Measurements from ENCODE around the gene NUP85.
A peak's percentile ranks its signal among the peaks of the same experiment; 100 is the strongest.
"Not testable (repeated sequence)": the region's sequence is repeated elsewhere in the genome, so short reads cannot be mapped to it uniquely, and the experiment has no call there.

Gene NUP85

GRCh38 chr17:75205037-75205792 is at the start of gene NUP85:
Gene NUP85 (plus strand): TSS chr17:75205679. CDS start chr17:75205762, 83 bp downstream.
- peak; percentile 96 for DNase-seq (ENCODE audit: low spot score)

- DNase-seq (ENCODE audit: low spot score): not testable (repeated sequence)
Observed at GRCh38 chr17:75158480-75158879, 47.0 kb upstream of the NUP85 start.

GRCh38 chr17:75159196-75160031 is 46.1 kb upstream of the NUP85 start:
- DNase-seq (ENCODE audit: low spot score): no peak

- DNase-seq (ENCODE audit: low spot score): no peak
Observed at GRCh38 chr17:75160211-75160610, 45.3 kb upstream of the NUP85 start.

GRCh38 chr17:75163074-75163473 is 42.4 kb upstream of the NUP85 start:
- DNase-seq (ENCODE audit: low spot score): no peak

- not testable (repeated sequence) for DNase-seq (ENCODE audit: low spot score)
Observed at GRCh38 chr17:75164606-75165005, 40.9 kb upstream of the NUP85 start.

GRCh38 chr17:75168998-75169397 is 36.5 kb upstream of the NUP85 start:
- DNase-seq (ENCODE audit: low spot score): no peak

DNA sequence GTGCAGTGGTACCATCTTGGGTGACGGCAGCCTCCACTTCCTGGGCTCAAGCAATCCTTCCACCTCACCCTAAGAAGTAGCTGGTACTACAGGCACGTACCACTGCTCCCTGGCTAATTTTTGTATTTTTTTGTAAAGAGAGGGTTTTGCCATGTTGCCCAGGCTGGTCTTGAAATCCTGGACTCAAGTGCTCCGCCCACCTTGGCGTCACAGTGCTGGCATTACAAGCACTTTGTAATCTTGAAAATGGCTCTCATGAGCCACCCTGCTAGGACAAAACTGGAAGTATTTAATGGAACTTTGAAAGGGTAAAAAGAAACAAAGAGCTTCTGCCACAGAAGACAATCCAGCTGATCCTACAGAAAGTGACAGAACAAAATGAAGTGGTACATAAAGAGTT is 32.0 kb upstream of the NUP85 start:
- DNase-seq (ENCODE audit: low spot score): no peak

DNA sequence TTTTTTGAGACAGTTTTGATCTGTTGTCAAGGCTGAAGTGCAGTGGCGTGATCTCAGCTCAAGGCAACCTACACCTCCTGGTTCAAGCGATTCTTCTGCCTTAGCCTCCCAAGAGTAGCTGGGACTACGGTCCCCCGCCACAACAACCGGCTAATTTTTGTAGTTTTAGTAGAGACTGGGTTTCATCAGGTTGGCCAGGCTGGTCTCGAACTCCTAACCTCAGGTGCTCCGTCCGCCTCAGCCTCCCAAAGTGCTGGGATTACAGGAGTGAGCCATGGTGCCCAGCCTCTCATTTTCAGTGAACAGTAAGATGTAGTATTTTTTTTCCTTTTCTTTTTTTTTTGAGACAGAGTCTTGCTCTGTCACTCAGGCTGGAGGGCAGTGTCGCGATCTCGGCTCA is 30.5 kb upstream of the NUP85 start:
- no peak for DNase-seq (ENCODE audit: low spot score)

GRCh38 chr17:75176625-75177024 is 28.9 kb upstream of the NUP85 start:
- DNase-seq (ENCODE audit: low spot score): no peak

DNA sequence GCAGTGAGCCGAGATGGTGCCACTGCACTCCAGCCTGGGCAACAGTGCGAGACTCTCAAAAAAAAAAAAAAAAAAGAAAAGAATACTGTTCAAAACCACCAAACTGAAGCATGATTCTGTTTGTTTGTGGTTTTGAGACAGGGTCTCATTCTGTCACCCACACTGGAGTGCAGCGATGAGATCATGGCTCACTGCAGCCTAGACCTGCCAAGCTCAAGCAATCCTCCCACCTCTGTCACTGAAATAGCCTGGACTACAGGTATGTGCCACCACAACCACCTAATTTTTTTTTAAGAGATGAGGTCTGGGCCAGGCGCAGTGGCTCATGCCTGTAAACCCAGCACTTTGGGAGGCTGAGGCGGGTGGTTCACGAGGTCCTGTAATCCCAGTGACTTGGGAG is 27.0 kb upstream of the NUP85 start:
- no peak for DNase-seq (ENCODE audit: low spot score)

DNA sequence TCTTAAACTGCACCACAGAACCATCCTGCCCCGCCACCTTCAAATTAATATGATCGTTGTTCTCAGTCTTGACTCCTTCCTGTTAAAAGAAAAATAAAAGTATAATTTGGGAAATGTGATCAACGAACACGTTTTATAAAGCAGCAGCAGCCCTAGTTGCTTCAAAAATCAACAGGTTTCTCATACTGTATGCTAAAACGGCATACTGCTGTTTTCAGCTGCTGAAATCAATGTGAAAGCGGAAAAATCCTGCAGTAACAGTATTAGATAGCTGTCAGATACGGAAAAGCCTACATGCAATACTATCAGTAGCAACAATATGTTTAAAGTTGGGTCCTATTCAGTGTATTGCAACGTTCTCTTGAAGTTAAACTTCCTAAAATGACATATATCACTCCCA is 24.4 kb upstream of the NUP85 start:
- DNase-seq (ENCODE audit: low spot score): no peak

DNA sequence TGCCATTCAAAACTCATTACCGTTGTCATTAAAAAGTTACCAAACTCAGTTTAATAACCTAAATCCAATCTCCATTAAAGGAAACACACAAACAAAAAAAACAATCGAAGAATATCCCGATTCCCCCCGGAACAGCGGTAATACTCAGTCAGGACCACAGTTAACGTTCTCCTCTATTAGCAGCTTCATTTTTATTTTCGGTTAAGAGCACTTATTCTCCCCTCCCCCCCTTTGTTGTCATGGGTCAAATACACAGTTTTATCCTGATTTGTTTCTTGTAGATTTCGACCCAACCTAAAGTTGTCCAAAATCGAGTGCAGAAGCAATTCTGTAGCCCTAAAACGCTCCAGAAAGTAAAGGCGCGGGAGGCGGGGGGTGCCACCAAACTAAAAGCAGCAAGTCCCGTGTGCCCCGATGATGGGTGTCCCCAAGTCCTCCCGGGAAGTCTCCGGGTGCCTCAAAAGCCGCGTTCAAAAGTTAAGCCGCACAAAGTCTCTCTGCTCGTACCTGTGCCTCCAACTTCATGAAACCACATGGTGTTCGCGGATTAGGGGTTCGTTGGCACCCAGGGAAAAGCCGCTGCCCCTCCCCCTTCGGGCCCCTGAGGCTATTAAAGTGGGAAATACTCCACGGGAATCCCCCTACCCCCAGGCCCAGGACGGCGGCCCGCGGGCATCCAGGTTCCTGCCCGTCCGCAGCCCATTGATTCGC is 23.7 kb upstream of the NUP85 start:
- DNase-seq (ENCODE audit: low spot score): peak; percentile 22

GRCh38 chr17:75182319-75182568 is 23.2 kb upstream of the NUP85 start:
- no peak for DNase-seq (ENCODE audit: low spot score)

DNA sequence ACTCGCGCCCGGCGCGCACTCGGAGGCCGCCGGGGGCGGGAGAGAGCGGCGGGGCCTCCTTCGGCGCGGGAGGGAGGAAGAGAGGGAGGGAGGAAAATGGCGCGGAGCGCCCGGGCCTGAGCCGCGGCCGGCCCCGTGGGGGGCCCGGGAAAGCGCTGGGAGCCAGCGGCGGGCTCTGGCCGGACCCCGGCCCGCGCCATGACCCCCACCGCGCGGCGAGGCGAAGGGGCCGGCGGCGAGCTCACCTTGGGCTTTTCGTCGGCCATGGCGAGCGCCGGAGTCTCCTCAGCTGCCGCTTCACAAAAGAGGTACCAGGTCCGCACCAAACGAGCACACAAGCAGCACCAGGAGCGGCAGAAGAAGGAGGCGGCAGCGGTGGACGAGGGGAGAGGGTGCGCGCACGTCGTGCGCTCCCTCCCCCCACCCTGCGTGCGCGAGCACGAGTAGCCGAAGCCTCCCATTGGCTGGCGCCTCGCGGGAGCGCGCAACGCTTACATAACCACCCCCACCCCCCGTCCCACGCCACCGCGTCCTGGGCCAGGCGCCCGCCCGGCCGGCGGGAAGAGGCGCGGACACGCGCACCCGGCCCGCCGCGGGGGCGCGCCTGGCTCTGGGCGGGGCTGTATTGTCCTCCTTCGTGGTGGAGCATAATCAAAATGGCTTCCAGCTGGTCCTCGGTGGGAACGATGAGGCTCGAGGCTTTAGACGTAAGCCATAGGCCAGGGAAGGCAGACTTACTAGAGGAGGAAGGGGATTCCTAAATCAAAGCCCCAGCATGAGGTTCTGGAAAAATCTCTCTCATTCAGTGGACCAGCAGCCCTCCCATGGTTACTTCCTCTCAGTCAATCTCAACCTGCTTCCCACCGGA is 22.7 kb upstream of the NUP85 start, which contains the start of gene SUMO2:
SUMO2 (minus strand) TSS at position 391 of the 868 bp plus-strand sequence; CDS start at position 266, 125 bp downstream.
- DNase-seq (ENCODE audit: low spot score): peak; percentile 88

- DNase-seq (ENCODE audit: low spot score): no peak
Observed at GRCh38 chr17:75183999-75184884, 21.2 kb upstream of the NUP85 start.

DNA sequence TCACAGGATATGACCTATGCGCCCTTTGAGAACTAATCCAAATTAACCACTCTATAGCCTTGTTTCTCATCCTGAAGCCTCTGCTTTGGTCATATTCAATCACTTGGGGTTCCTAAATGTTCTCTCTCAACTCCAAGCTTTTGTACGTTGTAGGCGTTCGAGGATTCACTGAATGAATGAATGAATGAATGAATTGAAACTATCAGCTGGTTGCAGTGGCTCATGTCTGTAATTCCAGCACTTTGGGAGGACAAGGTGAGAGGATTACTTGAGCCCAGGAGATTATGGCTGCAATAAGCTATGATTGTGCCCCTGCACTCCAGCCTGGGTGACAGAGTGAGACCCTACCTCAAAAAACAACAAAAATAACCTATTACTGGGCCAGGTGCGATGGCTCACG is 16.9 kb upstream of the NUP85 start:
- no peak for DNase-seq (ENCODE audit: low spot score)

DNA sequence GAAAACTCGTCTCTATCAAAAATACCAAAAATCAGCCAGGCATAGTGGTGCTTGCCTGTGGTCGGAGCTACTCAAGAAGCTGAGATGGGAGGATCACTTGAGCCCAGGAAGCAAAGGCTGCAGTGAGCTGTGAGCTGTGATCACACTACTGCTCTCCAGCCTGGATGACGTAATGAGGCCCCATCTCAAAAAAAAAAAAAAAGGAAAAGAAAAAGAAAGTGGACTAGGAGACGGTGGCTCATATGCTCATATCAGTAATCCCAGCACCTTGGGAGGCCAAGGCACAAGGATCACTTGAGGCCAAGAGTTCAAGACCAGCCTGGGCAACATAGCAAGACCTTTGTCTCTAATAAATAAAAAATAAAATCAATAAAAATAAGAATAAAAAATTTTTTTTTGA is 13.9 kb upstream of the NUP85 start:
- no peak for DNase-seq (ENCODE audit: low spot score)

GRCh38 chr17:75194879-75195278 is 10.6 kb upstream of the NUP85 start:
- peak; percentile 44 for DNase-seq (ENCODE audit: low spot score)

GRCh38 chr17:75199886-75200618 is 5.4 kb upstream of the NUP85 start:
- DNase-seq (ENCODE audit: low spot score): no peak
